HG02981 (cell line): Measurements from ENCODE around the gene ZNF334.

ENCODE experiments used
- ATAC-seq: cut with Tn5 transposase; IDR thresholded peaks from one replicate; pipeline ENCODE4 v1.9.1; 2021; ENCODE audit warnings: mild to moderate bottlenecking, moderate library complexity; ENCODE audit not compliant: unreplicated experiment

The ZNF334 gene

DNA sequence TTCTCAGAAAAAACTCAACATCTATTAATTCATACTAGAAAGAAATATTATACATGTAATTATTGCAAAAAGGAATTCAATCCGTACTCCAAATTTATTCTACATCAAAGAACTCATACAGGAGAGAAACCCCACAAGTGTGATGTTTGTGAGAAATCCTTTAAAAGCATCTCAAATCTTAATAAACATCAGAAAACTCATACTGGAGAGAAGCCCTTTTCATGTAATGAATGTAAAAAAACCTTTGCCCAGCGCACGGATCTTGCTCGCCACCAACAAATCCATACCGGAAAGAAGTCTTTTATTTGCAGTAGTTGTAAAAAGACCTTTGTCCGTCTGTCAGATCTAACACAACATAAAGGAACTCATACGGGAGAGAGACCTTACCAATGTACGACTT lies 22.0 kb downstream of the ZNF334 start:
- ATAC-seq = no peak

DNA sequence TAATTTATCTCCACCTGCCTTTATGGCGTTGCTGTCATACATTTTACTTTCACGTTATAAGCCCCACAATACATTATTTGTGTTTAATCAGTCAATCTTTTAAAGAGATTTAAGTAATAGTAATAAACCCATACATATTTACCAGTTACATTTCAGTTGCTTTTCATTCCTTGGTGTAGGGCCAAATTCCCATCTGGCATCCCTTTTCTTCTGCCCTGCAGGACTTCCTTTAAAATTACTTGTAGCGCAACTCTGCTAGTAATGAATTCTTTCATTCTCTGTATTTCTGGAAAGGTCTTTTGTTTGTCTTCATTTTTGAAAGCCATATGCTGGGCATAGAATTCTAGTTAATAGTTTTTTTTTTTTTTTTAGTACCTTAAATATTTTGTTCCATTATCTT lies 24.9 kb downstream of the ZNF334 start:
- ATAC-seq = no peak

DNA sequence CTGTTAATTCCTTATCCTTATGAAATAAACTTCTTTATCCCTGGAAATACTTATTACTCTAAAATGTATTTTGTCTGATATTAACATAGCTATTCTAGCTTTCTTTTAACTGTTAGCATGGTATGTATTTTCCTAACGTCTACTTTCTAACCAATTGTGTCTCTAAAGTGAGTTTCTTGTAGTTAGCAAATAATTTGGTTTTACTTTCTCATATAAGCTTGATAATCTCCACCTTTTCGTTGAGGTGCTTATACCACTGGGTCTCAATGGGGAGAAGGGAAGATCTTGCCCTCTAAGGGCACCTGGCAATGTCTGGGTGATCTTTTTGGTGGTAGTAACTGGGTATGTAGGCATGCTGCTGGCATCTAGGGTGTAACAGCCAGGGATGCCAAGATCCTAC lies 25.7 kb downstream of the ZNF334 start:
- ATAC-seq = no peak

DNA sequence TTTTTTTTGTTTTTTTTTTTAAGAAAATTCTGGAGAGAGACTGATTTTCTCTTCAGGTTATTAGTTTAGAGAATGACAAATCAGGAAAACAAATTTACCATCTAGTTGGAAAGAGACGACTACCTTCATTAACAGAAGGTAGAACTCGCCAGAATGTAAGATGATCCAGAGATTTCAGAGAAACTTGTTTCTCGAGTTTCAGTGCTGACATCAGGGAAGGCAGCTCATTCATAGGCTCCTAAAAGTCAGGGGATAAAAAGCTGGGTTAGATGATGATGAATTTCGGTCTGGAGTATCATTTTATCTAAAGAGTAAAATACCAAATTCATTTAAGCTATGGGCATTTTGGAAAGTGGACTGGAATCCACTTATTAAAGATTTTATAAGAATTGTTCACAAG lies 27.9 kb downstream of the ZNF334 start:
- no peak for ATAC-seq

DNA sequence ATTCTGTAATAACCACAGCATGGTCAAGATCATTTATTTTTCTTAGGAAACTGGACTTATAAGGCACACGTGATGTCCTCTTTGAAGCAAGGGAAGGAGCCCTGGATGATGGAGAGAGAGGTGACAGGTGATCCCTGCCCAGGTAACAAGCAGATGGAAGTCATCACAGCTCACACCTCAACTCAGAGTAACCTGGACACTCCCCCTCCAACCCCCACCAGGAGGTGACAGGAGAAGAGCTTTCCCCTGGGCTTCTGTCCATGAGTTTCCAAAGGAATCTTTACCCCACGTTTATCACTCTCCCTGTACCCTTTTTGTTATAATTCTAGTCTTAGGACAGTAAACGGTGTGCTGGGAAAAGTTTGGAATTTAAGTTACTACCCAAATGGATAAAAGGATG lies 28.4 kb downstream of the ZNF334 start:
- no peak for ATAC-seq

DNA sequence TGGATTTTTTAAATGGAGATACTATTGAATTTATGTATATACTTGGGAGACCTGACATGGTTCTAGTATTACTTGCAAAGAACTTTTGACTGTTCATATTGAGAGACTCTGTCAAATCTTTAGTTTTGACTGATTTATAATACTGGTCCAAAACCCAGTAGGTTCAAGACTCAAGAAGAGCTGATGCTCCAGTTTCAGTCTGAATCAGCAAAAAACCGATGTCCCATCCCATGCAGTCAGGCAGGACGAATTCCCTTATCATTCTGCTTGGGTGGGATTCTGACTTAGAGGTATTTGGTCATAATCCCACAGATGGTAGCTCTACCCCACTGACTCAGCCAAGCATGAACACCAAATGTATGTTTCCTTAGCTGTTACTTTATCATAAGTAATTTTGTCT lies 29.5 kb downstream of the ZNF334 start:
- ATAC-seq = no peak

DNA sequence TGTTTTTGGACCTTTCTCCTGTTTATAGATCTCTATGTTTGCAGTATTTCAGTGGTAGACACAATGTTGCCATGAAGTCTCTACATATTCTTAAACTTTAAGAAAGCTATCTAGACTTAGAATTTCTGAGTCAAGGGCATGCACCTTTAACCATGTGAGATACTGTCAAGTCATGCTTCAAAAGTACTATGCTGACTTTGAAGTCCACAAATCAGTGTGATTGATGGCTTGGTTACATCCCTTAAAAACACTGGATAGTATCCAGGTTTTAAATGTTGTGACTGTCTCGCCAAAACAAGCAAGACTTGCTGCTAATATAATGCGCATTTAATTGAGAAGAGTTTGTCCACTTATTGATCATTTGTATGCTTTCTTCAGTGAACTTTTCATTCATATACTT lies 30.5 kb downstream of the ZNF334 start:
- ATAC-seq = no peak

DNA sequence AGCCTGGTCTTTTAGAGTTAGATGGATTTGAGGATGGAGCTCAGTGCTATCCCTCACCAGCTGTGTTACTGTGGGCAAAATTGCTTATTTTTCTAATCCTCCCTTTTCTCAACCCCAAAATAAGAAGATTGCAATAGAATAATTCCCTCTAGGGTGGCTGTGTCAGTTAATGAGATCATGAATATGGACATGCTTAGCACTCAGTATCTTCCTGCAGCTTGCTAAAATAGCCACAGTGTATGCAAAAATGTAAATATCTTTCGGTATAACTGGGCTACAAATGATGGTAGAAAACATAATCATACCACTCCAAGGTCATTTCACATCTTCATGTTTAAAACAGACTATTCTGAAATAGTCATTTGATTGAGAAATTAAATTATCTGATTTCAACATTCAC lies 35.7 kb downstream of the ZNF334 start:
- ATAC-seq = no peak

DNA sequence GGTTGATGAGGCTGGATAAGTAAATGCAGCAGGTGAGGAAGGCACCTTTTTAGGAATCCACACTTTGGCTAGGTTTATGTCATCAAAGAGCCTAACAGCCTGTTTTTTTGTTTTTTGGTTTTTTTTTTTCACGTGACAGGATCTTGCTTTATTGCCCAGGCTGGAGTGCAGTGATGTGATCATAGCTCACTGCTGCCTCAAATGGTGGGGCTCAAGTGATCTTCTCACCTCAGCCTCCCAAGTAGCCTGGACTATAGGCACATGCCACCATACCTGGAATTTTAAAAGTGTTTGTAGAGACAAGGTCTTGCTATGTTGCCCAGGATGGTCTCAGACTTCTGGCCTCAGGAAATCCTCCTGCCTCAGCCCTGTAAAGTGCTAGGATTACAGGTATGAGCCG lies 36.1 kb downstream of the ZNF334 start:
- ATAC-seq = no peak

DNA sequence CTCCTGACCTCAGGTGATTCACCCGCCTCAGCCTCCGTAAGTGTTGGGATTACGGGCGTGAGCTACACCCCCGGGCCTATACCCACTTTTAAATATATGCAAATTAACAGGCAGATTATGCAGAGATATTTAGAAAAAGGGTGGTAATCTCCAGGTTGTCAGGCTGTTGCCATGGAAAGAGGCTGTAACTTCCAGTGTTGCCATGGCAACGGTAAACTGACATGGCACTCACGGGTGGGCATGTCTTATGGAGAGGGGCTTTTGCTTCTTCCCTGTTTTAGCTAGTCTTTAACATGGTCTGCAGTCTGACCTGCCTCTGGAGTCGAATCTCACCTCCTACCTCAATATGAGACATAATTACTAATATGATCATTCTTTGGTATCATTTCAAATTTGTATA lies 44.9 kb downstream of the ZNF334 start:
- no peak for ATAC-seq

DNA sequence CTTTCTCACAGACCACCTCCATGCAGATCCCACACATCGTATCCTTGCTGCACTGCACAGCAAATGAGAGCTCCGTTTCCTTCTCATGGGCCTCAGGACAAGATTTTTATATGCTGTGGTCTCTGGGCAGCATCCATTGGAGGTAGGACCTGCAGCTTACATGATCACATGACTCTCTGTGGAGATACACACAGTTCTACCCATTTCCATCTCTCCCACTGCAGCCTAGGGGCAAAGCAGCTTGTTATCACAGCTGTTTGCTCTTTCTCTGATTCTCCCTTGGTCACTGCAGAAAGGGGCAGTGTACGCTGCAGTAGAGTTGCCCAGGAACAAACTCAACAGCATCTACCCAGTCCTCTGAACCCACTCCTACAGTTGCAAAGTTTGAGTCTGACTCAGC lies 48.9 kb downstream of the ZNF334 start:
- no peak for ATAC-seq

DNA sequence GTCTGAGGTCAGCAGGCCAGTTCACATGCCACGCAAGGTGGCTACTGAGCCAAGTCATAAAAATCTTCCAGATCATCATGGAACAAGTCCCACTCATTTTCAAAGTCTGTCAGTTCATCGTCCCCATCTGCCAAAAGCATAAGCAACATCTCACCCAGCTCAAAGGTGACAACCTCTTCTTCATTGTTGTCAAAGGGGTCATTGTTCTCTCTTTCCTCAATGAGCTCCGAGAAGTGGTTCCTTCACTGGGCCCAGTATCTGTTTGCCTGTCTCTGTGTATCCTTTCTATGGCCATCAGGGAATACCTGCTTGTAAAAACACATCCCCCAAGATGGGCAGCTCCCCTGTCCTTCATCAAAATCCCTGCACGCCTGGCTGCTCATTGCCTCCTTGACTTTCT lies 49.5 kb downstream of the ZNF334 start:
- no peak for ATAC-seq

DNA sequence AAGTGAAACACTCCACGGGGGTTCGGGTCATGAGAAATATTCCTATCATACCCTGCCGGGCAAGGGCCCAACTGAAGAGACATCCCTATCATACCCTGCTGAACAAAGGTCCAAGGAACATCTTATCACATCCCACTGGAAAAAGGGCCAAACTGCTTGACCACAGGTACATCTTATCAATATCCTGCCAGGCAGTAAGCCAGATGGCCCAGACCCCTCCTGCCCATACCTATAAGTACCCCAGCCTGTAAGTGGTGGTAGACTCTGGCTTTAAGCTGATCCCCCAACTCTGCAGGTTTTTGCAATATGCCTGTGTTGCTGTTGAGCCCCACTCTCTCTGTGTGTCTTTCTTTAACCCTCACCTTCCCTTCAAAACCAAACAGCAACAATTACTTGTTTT lies 51.6 kb downstream of the ZNF334 start:
- no peak for ATAC-seq

DNA sequence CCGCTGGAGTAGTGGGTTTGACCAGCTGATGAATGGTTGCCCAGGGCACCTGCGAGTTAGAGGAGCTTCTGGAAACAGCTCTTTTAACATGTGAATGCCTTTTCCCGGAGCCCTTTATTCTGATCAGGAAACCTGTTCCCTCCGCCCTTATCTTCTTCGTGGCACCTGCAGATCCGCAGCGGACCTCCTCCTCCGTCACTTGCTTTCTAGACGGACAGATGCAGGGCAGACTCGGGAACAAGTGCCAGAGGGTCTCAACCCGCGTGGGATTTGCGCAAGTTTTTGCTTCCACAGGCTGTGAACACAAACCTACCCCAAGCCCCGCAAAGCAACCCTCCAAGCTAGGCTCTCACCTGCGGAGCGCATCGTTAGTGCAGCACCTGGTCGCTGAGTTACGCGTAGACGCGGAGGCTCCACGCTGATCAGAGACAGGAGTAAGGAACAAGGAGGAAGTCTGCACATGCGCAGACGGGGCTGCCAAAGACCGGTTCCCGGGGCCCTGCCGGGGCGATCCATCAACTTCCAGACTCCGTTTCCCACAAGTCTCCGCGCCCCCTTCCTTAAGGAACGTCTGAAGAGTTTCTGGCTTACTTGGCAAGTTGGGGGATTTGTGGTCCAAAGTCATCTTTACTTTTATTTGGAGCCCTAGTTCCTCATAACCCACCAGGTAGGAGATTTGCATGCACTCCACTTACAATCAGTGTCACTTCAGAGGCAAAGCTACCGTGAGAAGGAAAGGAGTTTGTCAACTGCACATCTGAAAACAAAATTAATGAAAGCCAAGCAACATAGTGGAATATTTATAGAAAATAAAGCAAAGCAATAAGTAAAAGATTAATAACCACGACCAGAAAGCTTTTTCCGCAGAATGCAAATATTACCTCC lies 54.3 kb downstream of the ZNF334 start:
- ATAC-seq = no peak

DNA sequence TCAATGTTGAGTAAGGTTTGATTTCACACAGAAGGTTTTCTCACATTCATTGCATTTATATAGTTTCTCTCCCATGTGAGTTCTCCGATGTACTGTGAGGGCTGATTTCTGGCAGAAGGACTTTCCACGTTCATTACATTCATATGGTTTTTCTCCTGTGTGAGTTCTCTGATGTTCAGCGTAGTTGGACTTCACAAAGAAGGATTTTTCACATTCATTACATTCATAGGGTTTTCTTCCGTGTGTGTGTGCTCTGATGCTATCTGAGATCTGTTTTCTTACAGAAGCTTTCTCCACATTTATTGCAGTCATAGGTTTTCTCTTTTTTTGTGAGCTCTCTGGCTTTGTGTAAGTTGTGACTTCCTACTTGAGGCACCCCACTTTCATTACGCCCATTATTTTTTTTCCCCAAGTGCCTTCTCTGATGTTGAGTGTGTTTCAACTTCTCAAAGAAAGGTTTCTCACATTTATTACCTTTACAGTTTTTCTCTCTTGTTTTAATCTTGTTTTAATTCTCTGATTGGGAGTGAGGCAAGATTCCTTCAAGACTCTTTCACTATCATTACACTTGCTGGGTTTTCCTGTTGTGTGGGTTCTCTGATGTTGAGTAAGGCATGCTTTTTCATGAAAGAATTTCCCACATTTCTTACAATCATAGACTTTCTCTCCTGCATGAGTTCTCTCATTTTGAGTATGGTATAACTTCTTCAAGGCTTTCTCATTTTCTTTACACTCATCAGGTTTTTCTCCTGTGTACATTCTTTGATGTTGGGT lies 56.9 kb downstream of the ZNF334 start:
- ATAC-seq = no peak

DNA sequence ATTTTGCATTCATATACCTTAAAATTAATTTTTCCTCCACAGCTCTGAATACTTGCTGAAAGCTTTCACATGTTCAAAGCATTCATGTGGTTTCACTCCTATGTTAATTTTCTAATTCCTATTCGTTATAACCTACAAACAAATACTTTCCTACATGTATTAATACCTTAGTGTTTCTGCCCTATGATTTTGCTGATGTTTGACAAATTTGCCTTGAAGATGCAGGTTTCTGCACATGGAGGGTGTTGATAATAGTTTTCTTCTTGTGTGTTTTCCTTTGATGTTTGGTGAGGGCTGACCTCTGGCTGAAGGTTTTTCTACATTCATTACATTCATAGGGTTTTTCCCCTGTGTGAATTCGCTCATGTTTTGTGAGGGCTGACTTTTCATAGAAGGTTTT lies 57.6 kb downstream of the ZNF334 start:
- ATAC-seq = no peak
